ENCODE data around the gene POLL. TPM values are rescaled to one million over a fixed set of nuclear protein-coding genes. Genes with fewer than 3 reads are reported as not detected.

The POLL gene
- total and polyA plus RNA-seq, 2 experiments from 2014 or later: 17.3 to 24.3 TPM

GRCh38 chr10:101538446-101538845 lies 49.6 kb downstream of the POLL start (continued):
- no peak for TF ChIP-seq ZNF462 (CRISPR knock-in tag; IDR thresholded peaks at IDR 0.05)
- no peak for TF ChIP-seq CREB1 (CRISPR knock-in tag; IDR thresholded peaks at IDR 0.05; ENCODE audit: low read depth)
- no peak for TF ChIP-seq EZH2 (IDR thresholded peaks at IDR 0.05; ENCODE audit: low read depth, unreplicated experiment)
- TF ChIP-seq POLR2AphosphoS5 (IDR thresholded peaks at IDR 0.05; ENCODE audit: low read depth): no peak
- TF ChIP-seq ETS1 (IDR thresholded peaks at IDR 0.05): no peak
- no peak for TF ChIP-seq JUNB (IDR thresholded peaks at IDR 0.05; ENCODE audit: unreplicated experiment)
- TF ChIP-seq ZNF114 (CRISPR knock-in tag; IDR thresholded peaks at IDR 0.05): no peak
- TF ChIP-seq CTCF (conservative IDR thresholded peaks at IDR 0.05; ENCODE audit: low read depth in 2 of 2): no peak

Measured in GM23338 (cell line).